ENCODE data around the gene RMND5A. TPM values are rescaled to one million over a fixed set of nuclear protein-coding genes. Genes with fewer than 3 reads are reported as not detected.
A peak's percentile ranks its signal among the peaks of the same experiment; 100 is the strongest.

RMND5A gene
- total and polyA plus RNA-seq, 12 donors, result 23.4 to 152 (median 105) TPM

- ATAC-seq, result no peak
These were observed 105.7 kb downstream of the RMND5A start for GRCh38 chr2:86825693-86826381.

GRCh38 chr2:86826951-86827350 lies 106.9 kb downstream of the RMND5A start:
- no peaks in the 10 kb centered on the region for H3K4me1 ChIP-seq
- ATAC-seq (no peak), DNase-seq (no peak)
- H3K27ac ChIP-seq, result peak overlapping the region in 1 of 10 donors; percentile 56
- 89 to 98% methylated on average over 4 of the region's 4 CpGs for WGBS, 2 donors
- peaks cover 0 to 14% (median 6%) of the 10 kb centered on the region in 11 donors for H3K9me3 ChIP-seq
- H3K36me3 ChIP-seq, result no peaks in the 10 kb centered on the region
- intact Hi-C loops (cut with DNase I), result no loop called here
- peaks cover 0 to 10% (median 6%) of the 10 kb centered on the region in 7 donors for H3K27me3 ChIP-seq
- H3K4me3 ChIP-seq, result no peak overlapping the region
- no peak for TF ChIP-seq CTCF (IDR thresholded peaks at IDR 0.05)

More at GRCh38 chr2:86825693-86826381, 105.7 kb downstream of the RMND5A start:
- Histone ChIP-seq H3K27me3 (peaks cover 0 to 11% (median 0%) of the 10 kb centered on the region in 7 donors), H3K27ac (peak overlapping the region in 1 of 10 donors; percentile 58), H3K36me3 (no peaks in the 10 kb centered on the region), H3K4me3 (peak overlapping the region in 1 of 10 donors; percentile 39), H3K4me1 (no peaks in the 10 kb centered on the region), H3K9me3 (peaks cover 0 to 14% (median 6%) of the 10 kb centered on the region in 11 donors)
- no peak for TF ChIP-seq CTCF (IDR thresholded peaks at IDR 0.05)
- intact Hi-C loops (cut with DNase I), result no loop called here
- DNase-seq, result no peak
- WGBS, 2 donors, result 80 to 84% methylated on average over 16 of the region's 16 CpGs

Other genes with a start within 250 kb of the RMND5A start
- gene CHMP3, start 156.8 kb upstream of the RMND5A start, total RNA-seq, result 100 to 1,000 TPM; 129 to 180 (median 160) TPM
- gene CHMP3, start 156.8 kb upstream of the RMND5A start, polyA plus RNA-seq, result 10 to 100 TPM; 31.3 to 96.7 TPM
- 10 to 100 TPM; 33.2 to 83.0 (median 59.1) TPM for gene RNF103, start 96.4 kb upstream of the RMND5A start, total RNA-seq
- 10 to 100 TPM; 31.8 to 40.1 TPM for gene RNF103, start 96.4 kb upstream of the RMND5A start, polyA plus RNA-seq
- gene CD8A, start 70.6 kb downstream of the RMND5A start, total RNA-seq, result 10 to 100 TPM in 1 of 10 donors, under 1 TPM in 8, not detected in 1; 0.19 to 11.8 (median 0.48) TPM
- gene CD8A, start 70.6 kb downstream of the RMND5A start, polyA plus RNA-seq, result under 1 TPM; 0.35 to 0.73 TPM
- gene CD8B, start 141.6 kb downstream of the RMND5A start, total RNA-seq, result 1 to 10 TPM in 1 of 10 donors, under 1 TPM in 2, not detected in 7; 0.41 to 5.2 (median 0.59) TPM
- under 1 TPM in 1 of 2 donors, not detected in 1; 0.28 TPM for gene CD8B, start 141.6 kb downstream of the RMND5A start, polyA plus RNA-seq
- gene RGPD1, start 221.8 kb downstream of the RMND5A start, total RNA-seq, result 1 to 10 TPM in 2 of 10 donors, under 1 TPM in 8; 0.33 to 4.8 (median 0.67) TPM
- under 1 TPM; 0.39 to 0.51 TPM for gene RGPD1, start 221.8 kb downstream of the RMND5A start, polyA plus RNA-seq

All from heart right ventricle (tissue), 16 donors.